Ascending aorta (tissue), 2 donors: ENCODE results near the gene RHOF. TPM values are rescaled to one million over a fixed set of nuclear protein-coding genes. Genes with fewer than 3 reads are reported as not detected.
A peak's percentile ranks its signal among the peaks of the same experiment; 100 is the strongest.
"Not testable (repeated sequence)": the region's sequence is repeated elsewhere in the genome, so short reads cannot be mapped to it uniquely, and the experiment has no call there.

Source experiments
- DNase-seq, 2 donors: peaks; one replicate each; pipeline ENCODE4 v3.0.0-alpha.2; 2019; ENCODE audit warnings: low spot score in 2 of 2
- H3K27ac ChIP-seq, 2 donors: fragments of 200-600 bp; sonication (generic); one replicate each; pipeline ENCODE4 v1.5.1; 2016 to 2017; ENCODE audit warnings: mild to moderate bottlenecking in 1 of 2
- H3K27me3 ChIP-seq: fragments of 200-600 bp; sonication (generic); one replicate; pipeline ENCODE4 v1.5.1; 2017
- H3K36me3 ChIP-seq, 2 donors: fragments of 200-600 bp; sonication (generic); one replicate each; pipeline ENCODE4 v1.5.1; 2016
- H3K4me1 ChIP-seq, 2 donors: fragments of 200-600 bp; sonication (generic); one replicate each; pipeline ENCODE4 v1.5.1; 2016 to 2017; ENCODE audit warnings: mild to moderate bottlenecking in 1 of 2
- H3K4me3 ChIP-seq, 2 donors: fragments of 200-600 bp; sonication (generic); one replicate each; pipeline ENCODE4 v1.5.1; 2016 to 2017; ENCODE audit warnings: mild to moderate bottlenecking in 1 of 2
- H3K9me3 ChIP-seq, 2 donors: fragments of 200-600 bp; sonication (generic); one replicate each; pipeline ENCODE4 v1.5.1; 2016
- intact Hi-C: fragments of 100-400 bp; cut with DNase I; formaldehyde crosslinking; loops from one replicate; pipeline ENCODE4 v1.15.1; 2023
- total RNA-seq: library from RNA; depleted of rRNA; stranded (reverse); fragments of >200 nt; gene quantifications from one replicate; pipeline ENCODE4 v1.1.0, GENCODE V29; 2016
- TF ChIP-seq, protein P1 (sequence below), 3 experiments: fragments of 200-600 bp in 2 of 3; fragments of 450-650 bp in 1 of 3; sonication (generic) in 2 of 3; IDR thresholded peaks; one replicate each; pipeline ENCODE4 v1.5.1; 2016 to 2019; ENCODE audit warnings: antibody characterized with exemption in 3 of 3, mild to moderate bottlenecking in 1 of 3, moderate library complexity in 1 of 3

The RHOF gene
- total RNA-seq, 1 donor from 2014 or later, result 1.9 TPM

DNA sequence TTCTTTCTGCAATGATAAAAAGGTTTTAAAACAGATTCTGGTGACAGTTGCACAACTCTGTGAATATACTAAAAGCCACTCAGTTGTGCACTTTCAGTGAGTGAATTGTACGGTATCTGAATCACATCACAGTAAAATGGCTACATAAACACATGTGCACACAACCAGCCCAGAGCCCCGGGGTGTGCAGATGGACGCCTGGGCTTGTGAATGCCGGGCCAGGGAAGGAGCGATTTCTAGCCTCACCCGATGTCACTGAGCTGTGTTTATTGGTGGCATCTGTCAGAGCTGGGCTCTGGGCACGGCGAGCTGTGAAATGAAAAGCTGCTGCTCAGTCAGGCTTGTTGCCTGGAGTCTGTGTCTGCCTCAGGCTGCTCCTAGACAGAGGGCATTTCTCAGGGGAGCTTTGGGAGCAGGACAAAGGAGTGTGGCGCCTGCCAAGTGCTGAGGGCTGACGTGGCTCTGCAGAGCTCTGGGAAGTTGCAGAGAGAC, 25.9 kb downstream of the RHOF start:
- peak in 1 of 2 donors; percentile 79 for DNase-seq
- Histone ChIP-seq H3K27ac (peak overlapping the region; percentile 54 to 59), H3K36me3 (no peaks in the 10 kb centered on the region), H3K27me3 (no peaks in the 10 kb centered on the region), H3K4me3 (peak overlapping the region in 1 of 2 donors; percentile 14), H3K9me3 (no peaks in the 10 kb centered on the region), H3K4me1 (peaks cover 4 to 21% of the 10 kb centered on the region in 2 donors)
- TF ChIP-seq, protein P1, sequence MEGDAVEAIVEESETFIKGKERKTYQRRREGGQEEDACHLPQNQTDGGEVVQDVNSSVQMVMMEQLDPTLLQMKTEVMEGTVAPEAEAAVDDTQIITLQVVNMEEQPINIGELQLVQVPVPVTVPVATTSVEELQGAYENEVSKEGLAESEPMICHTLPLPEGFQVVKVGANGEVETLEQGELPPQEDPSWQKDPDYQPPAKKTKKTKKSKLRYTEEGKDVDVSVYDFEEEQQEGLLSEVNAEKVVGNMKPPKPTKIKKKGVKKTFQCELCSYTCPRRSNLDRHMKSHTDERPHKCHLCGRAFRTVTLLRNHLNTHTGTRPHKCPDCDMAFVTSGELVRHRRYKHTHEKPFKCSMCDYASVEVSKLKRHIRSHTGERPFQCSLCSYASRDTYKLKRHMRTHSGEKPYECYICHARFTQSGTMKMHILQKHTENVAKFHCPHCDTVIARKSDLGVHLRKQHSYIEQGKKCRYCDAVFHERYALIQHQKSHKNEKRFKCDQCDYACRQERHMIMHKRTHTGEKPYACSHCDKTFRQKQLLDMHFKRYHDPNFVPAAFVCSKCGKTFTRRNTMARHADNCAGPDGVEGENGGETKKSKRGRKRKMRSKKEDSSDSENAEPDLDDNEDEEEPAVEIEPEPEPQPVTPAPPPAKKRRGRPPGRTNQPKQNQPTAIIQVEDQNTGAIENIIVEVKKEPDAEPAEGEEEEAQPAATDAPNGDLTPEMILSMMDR (IDR thresholded peaks at IDR 0.05), result no peak
- intact Hi-C loops, result loop anchor here (2.0 kb wide), 1 partner anchor 55 kb away; the partner anchor contains the start of gene TMEM120B

DNA sequence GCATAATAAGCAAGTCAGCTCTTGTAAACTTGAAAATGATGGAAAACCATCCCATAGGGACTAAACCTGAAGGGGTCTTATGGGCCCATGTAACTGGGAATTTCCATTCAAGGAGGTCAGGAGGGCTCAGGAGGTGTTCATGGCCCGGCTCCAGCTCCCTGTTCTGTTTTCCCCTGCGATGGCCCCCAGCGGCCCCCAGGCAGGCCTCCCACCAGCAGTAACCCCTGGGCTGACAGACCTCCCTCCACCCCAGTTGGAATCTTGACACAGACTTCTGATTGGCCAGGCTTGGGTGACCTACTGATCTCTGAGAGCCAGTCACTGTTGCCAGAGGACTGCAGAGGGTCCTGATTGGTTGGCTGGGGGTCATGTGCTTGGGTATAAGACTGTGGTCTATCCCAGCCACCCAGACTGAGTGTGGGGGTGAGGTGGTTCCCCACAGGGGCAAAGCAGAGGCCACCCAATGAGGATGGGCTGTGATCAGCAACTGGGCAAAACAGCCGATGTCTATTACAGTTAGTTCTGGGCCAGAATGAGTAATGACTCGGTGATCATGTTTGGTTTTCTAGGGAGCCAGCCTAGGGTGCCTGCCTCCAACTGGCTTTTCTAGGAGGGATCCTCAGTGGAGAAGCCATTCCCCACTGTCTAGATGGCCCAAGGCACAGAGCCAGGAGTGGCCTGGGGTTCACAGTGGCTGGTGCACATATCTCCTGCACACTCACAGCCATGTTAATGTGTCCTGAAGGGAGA, 27.0 kb downstream of the RHOF start:
- no peak overlapping the region for H3K4me3 ChIP-seq
- TF ChIP-seq, protein P1 (IDR thresholded peaks at IDR 0.05), result no peak
- no peak for DNase-seq
- intact Hi-C loops, result no loop called here
- peak overlapping the region in 1 of 2 donors; percentile 31 for H3K27ac ChIP-seq
- no peaks in the 10 kb centered on the region for H3K27me3 ChIP-seq
- no peaks in the 10 kb centered on the region for H3K36me3 ChIP-seq
- H3K4me1 ChIP-seq, result peaks cover 8 to 21% of the 10 kb centered on the region in 2 donors
- no peaks in the 10 kb centered on the region for H3K9me3 ChIP-seq

DNA sequence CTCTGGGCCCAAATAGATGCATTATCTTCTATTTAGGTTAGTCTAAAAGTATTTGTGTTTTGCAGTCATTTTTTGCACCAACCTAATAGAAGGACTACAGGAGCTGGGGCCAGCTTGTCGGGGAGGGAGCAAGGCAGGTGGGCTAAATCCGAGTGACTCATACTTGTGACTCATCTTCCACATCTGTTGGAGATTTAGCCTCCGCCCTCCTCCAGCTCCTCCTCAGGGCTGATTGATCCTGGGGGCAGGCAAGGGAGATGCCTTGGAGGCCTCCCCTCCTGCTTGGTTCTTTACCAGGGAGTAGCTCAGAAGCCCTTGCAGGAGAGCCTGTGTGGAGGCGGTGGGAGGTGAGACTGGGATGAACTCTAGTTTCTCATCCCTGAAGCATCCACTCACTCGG, 27.9 kb downstream of the RHOF start:
- DNase-seq, result no peak
- peaks cover 8 to 21% of the 10 kb centered on the region in 2 donors for H3K4me1 ChIP-seq
- H3K4me3 ChIP-seq, result no peak overlapping the region
- H3K27ac ChIP-seq, result no peak overlapping the region
- no peaks in the 10 kb centered on the region for H3K9me3 ChIP-seq
- H3K36me3 ChIP-seq, result no peaks in the 10 kb centered on the region
- TF ChIP-seq, protein P1 (IDR thresholded peaks at IDR 0.05), result no peak
- H3K27me3 ChIP-seq, result no peaks in the 10 kb centered on the region
- intact Hi-C loops, result no loop called here

DNA sequence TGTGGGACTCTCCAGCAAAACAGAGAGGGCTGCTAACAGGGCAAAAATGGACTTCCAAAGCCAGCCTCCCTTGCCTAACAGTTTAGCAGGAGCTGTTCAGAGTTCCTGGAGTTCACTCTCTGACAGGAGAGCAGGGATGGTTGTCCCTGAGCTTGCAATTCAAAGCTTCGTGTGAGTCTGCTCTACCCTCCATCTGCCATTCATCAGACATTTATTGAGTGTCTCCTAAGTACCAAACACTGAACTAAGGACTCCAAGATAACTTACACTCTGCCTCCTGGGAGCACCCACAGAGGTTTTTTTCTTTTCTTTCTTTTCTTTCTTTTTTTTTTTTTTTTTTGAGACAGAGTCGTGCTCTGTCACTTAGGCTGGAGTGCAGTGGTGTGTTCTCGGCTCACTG, 28.7 kb downstream of the RHOF start:
- H3K27me3 ChIP-seq, result no peaks in the 10 kb centered on the region
- H3K36me3 ChIP-seq, result no peaks in the 10 kb centered on the region
- H3K9me3 ChIP-seq, result no peaks in the 10 kb centered on the region
- intact Hi-C loops, result no loop called here
- no peak overlapping the region for H3K27ac ChIP-seq
- TF ChIP-seq, protein P1 (IDR thresholded peaks at IDR 0.05), result no peak
- no peak for DNase-seq
- peaks cover 8 to 21% of the 10 kb centered on the region in 2 donors for H3K4me1 ChIP-seq
- no peak overlapping the region for H3K4me3 ChIP-seq

DNA sequence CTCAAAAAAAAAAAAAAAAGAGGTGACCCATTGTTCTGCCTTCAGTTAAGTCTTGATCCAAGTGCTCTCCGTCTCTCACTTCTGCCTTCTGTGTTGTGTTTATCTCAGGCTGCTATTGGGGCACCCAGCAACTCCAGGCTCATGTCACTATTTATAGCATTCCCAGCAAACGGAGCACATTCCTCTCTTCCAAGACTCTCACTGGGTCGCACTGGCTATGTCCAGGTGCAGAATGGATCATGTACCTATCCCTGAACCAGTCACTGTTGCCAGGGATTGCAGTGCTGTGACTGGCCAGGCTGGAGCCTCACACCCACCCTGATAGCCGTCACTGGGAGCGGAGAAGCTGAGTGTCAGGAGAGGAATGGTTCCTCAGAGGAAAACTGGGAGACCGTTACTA, 31.2 kb downstream of the RHOF start:
- Histone ChIP-seq H3K9me3 (no peaks in the 10 kb centered on the region), H3K27me3 (no peaks in the 10 kb centered on the region), H3K4me3 (no peak overlapping the region), H3K27ac (no peak overlapping the region), H3K4me1 (peaks cover 5 to 6% of the 10 kb centered on the region in 2 donors), H3K36me3 (no peaks in the 10 kb centered on the region)
- TF ChIP-seq, protein P1 (IDR thresholded peaks at IDR 0.05), result no peak
- DNase-seq, result no peak
- intact Hi-C loops, result no loop called here

DNA sequence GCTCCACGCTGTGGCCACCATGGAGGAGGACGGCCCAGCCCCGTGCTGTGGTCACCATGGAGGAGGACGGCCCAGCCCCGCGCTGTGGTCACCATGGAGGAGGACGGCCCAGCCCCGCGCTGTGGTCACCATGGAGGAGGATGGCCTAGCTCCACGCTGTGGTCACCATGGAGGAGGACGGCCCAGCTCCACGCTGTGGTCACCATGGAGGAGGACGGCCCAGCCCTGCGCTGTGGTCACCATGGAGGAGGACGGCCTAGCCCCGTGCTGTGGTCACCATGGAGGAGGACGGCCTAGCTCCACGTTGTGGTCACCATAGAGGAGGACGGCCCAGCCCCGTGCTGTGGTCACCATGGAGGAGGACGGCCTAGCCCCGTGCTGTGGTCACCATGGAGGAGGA, 35.0 kb downstream of the RHOF start:
- H3K27ac ChIP-seq, H3K36me3 ChIP-seq, DNase-seq, intact Hi-C loops, H3K9me3 ChIP-seq, H3K4me3 ChIP-seq, H3K4me1 ChIP-seq, H3K27me3 ChIP-seq: not testable (repeated sequence)
